ENCODE data around the gene SVEP1. TPM values are rescaled to one million over a fixed set of nuclear protein-coding genes. Genes with fewer than 3 reads are reported as not detected.

SVEP1 gene
- total RNA-seq, 4 donors from 2014 or later = 37.2 to 70.4 (median 58.4) TPM

- ATAC-seq = no peak
- Histone ChIP-seq H3K4me3 (no peak overlapping the region), H3K27ac (no peak overlapping the region), H3K27me3 (no peaks in the 10 kb centered on the region), H3K36me3 (peaks cover 0 to 9% of the 10 kb centered on the region in 2 donors), H3K9me3 (no peaks in the 10 kb centered on the region), H3K4me1 (no peaks in the 10 kb centered on the region)
- no peak for TF ChIP-seq POLR2A (IDR thresholded peaks at IDR 0.05)
- no peak for TF ChIP-seq POLR2AphosphoS5 (IDR thresholded peaks at IDR 0.05)
- TF ChIP-seq EP300 (IDR thresholded peaks at IDR 0.05) = no peak
- TF ChIP-seq CTCF (IDR thresholded peaks at IDR 0.05) = no peak
- 83 to 85% methylated on average over 6 of the region's 6 CpGs for WGBS, 2 donors (ENCODE audit: low coverage in 1 of 2)
Measured at GRCh38 chr9:110472111-110472510, 107.4 kb downstream of the SVEP1 start.

- ATAC-seq = no peak
- TF ChIP-seq EP300 (IDR thresholded peaks at IDR 0.05) (no peak), POLR2AphosphoS5 (IDR thresholded peaks at IDR 0.05) (no peak), CTCF (IDR thresholded peaks at IDR 0.05) (no peak), POLR2A (IDR thresholded peaks at IDR 0.05) (no peak)
- no peak overlapping the region for H3K27ac ChIP-seq
- H3K9me3 ChIP-seq = no peaks in the 10 kb centered on the region
- no peak overlapping the region for H3K4me3 ChIP-seq
- peaks cover 0 to 9% of the 10 kb centered on the region in 2 donors for H3K36me3 ChIP-seq
- H3K4me1 ChIP-seq = no peaks in the 10 kb centered on the region
- H3K27me3 ChIP-seq = no peaks in the 10 kb centered on the region
- WGBS, 2 donors (ENCODE audit: low coverage in 1 of 2) = 64 to 79% methylated on average over 5 of the region's 5 CpGs
Measured at GRCh38 chr9:110468950-110469349, 110.6 kb downstream of the SVEP1 start.

DNA sequence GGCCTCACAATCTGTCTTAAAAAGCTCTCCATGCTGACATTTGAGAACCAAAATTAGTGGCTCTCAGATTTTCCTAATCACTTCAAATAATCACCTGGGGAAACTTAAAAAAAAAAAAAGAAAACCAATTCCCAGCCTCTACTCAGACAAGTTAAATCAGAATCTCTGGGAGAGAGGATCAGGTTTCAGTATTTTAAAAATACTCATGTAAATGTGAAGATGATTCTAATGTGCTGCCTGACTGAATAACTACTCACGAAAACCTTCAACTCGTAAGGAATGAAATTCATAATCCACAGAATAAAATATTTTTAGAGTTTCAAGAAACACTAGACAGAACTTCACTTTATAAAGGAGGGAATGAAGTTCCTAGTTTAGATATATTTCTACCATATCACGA lies 114.4 kb downstream of the SVEP1 start:
- H3K27me3 ChIP-seq = no peaks in the 10 kb centered on the region
- no peak for TF ChIP-seq POLR2AphosphoS5 (IDR thresholded peaks at IDR 0.05)
- TF ChIP-seq EP300 (IDR thresholded peaks at IDR 0.05) = no peak
- H3K36me3 ChIP-seq = peaks cover 0 to 9% of the 10 kb centered on the region in 2 donors
- WGBS, 2 donors (ENCODE audit: low coverage in 1 of 2) = 90 to 93% methylated on average over 3 of the region's 3 CpGs
- H3K4me3 ChIP-seq = no peak overlapping the region
- ATAC-seq = no peak
- H3K27ac ChIP-seq = no peak overlapping the region
- no peaks in the 10 kb centered on the region for H3K4me1 ChIP-seq
- no peaks in the 10 kb centered on the region for H3K9me3 ChIP-seq

- H3K4me3 ChIP-seq = no peak overlapping the region
- no peaks in the 10 kb centered on the region for H3K9me3 ChIP-seq
- 100% methylated on average over 1 of the region's 1 CpG; no CpG with 5 or more reads in 1 of the 2 donors for WGBS, 2 donors (ENCODE audit: low coverage in 1 of 2)
- no peaks in the 10 kb centered on the region for H3K27me3 ChIP-seq
- peaks cover 0 to 9% of the 10 kb centered on the region in 2 donors for H3K36me3 ChIP-seq
- ATAC-seq = no peak
- H3K27ac ChIP-seq = no peak overlapping the region
- TF ChIP-seq POLR2AphosphoS5 (IDR thresholded peaks at IDR 0.05) (no peak), CTCF (IDR thresholded peaks at IDR 0.05) (no peak), EP300 (IDR thresholded peaks at IDR 0.05) (no peak), POLR2A (IDR thresholded peaks at IDR 0.05) (no peak)
- H3K4me1 ChIP-seq = no peaks in the 10 kb centered on the region
Measured at GRCh38 chr9:110464321-110464720, 115.2 kb downstream of the SVEP1 start.

DNA sequence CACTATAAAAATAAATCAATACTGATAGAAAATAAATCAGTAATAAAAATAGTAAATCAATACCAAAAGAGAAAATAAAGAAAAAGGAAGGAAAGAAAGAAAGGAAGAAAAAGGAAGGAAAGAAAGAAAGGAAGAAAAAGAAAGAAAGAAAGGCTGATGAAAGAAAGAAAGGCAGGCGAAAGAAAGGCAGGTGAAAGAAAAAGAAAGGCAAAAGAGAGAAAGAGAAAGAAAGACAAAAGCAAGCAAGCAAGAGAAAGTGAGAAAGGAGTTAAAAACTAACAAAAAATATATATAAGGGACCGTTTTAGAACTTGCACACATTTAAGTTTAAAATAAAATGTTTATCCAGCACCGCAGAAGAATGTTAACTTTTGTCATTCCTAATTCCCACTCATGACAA lies 116.0 kb downstream of the SVEP1 start:
- Histone ChIP-seq H3K9me3 (no peaks in the 10 kb centered on the region), H3K27me3 (no peaks in the 10 kb centered on the region), H3K4me1 (no peaks in the 10 kb centered on the region), H3K36me3 (peaks cover 0 to 5% of the 10 kb centered on the region in 2 donors), H3K4me3 (no peak overlapping the region), H3K27ac (no peak overlapping the region)
- 38 to 54% methylated on average over 2 to 3 of the region's 3 CpGs for WGBS, 2 donors (ENCODE audit: low coverage in 1 of 2)
- ATAC-seq = no peak
- TF ChIP-seq EP300 (IDR thresholded peaks at IDR 0.05) (no peak), POLR2AphosphoS5 (IDR thresholded peaks at IDR 0.05) (no peak), POLR2A (IDR thresholded peaks at IDR 0.05) (no peak), CTCF (IDR thresholded peaks at IDR 0.05) (no peak)

Measured in gastroesophageal sphincter (tissue), 4 donors.